Mesangial cell (primary cell): Measurements from ENCODE around the gene SHISAL2A. TPM values are rescaled to one million over a fixed set of nuclear protein-coding genes. Genes with fewer than 3 reads are reported as not detected.

Experiments
- total RNA-seq: library from RNA; depleted of rRNA; stranded (reverse); fragments of >200 nt; gene quantifications from 2 replicates; pipeline ENCODE4 v1.2.3, GENCODE V29; 2015

Gene SHISAL2A
- total RNA-seq = not detected in 2 replicates

DNA sequence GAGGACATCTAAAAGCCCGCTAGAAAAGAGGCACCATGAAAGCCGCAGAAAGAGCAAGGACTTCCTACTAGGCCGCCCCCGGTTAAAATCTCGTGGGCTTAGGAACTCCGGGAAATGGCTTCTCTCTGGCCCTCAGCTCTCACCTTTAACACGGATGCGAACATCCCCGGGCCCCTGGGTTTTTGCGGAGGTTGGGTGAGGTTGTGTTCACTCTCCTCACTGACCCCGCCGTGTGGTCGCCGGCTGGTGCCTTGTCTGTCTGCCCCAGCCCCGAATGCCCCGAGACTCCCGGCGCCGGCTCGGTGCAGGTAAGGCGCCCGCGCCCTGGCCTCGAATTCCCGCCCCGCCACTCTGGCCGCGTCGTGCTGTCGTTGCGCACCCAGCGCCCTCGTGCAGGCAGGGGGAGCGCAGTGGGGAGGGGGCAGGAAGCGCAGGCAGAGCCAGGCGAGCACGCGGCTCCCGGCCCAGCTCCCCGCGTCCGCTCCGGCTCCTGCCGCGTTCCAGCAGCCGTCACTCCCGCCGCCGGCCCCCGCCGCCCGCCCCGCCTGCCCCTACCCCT is at the start of gene SHISAL2A:
Gene SHISAL2A (plus strand): TSS at position 437 of the 559 bp plus-strand sequence. CDS start 326 bp downstream, outside the sequence.

DNA sequence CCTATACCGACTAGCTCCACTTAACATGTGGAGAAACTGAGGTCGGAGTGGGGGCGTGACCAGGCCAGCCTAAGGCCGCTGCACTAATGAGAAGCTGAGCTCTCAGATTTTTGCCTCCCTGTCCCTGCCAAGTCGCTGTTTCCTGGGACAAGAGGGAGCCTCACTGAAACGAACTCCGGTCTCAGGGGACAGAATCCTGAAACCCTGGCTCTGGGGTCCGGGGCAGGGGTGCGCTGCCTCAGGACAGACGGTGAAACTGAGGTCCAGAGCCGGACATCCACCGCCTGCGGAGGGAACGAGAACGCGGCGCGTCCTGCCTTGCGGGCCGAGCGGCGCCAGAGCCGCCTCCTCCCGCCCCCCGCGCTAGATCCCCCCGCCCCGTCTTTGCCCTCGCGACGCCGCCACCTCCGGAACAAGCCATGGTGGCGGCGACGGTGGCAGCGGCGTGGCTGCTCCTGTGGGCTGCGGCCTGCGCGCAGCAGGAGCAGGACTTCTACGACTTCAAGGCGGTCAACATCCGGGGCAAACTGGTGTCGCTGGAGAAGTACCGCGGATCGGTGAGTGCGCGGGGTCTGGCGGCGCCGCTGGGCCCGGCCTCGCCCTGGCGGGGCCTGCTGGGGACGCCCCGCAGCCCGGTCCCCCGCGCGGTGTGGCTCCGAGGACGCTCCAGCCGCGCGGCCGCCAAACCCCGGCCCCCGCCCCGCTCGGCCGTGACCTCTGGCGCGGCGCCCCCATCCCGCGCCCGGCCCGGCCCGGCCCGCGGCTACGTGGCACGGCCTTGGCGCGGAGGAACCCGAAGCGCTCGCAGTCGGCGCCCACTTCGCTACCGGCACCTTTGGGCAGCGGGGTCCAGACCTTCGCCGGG is 30.7 kb upstream of the SHISAL2A start, which contains the start of gene GPX7:
Gene GPX7 (plus strand): TSS at position 381 of the 865 bp plus-strand sequence. CDS start 39 bp downstream, at position 420.

DNA sequence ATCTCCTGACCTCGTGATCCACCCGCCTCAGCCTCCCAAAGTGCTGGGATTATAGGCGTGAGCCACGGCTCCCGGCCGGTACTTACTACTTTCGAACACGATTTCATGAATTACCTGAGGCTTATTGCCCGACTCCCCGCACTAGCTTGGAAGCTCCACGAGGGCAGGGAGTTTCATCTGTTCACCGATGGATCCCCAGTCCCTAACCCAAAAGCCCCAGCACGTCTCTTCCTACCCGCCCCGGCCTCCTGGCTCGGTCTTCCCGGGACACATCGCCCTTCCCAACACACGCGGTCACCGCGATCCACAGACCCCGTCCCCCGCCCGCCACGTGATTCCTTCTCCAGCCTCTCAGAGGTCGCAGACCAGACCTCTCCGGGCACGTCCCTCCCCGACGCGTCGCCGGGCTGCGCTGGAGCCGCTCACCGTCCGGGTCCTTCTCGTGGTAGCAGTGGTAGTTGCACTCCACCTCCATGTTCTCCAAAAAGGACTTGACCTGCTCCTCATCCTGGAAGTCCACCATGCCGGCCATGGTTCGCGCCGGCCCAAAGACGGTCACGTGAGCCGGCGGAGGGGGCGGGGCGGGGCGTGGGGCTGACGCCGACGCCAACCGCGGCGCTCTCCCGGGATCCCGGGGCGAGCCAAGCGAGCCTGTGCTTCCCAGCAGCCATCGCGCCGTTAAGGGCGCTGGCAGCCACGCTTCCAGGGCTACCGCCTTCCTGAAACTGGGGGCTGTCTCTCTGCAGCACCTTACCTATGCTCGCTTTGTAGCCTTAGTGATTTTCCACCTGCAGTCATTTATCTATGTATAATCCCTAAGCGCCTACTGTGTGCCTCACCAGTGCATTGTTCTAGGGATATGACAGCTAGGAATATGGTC is 65.1 kb downstream of the SHISAL2A start, which contains the start of gene COA7:
Gene COA7 (minus strand): TSS at position 553 of the 880 bp plus-strand sequence. CDS start 21 bp downstream, at position 532.

Other genes with a start within 250 kb of the SHISAL2A start
- 1.9 and 17.1 TPM in 2 replicates for gene ORC1, start 228.7 kb upstream of the SHISAL2A start, total RNA-seq
- 8.2 and 14.7 TPM in 2 replicates for gene PRPF38A, start 228.6 kb upstream of the SHISAL2A start, total RNA-seq
- gene TUT4, start 80.1 kb upstream of the SHISAL2A start, total RNA-seq = 14.3 and 29.9 TPM in 2 replicates
- gene GPX7, start 30.8 kb upstream of the SHISAL2A start, total RNA-seq = 55.1 and 59.7 TPM in 2 replicates
- gene COA7, start 65.2 kb downstream of the SHISAL2A start, total RNA-seq = 8.0 and 12.3 TPM in 2 replicates
- 20.2 and 23.2 TPM in 2 replicates for gene ZYG11B, start 93.3 kb downstream of the SHISAL2A start, total RNA-seq
- 0.25 and 2.3 TPM in 2 replicates for gene ZYG11A, start 209.6 kb downstream of the SHISAL2A start, total RNA-seq